Measurements from ENCODE around the gene POU3F1.

- TF ChIP-seq CTCF (IDR thresholded peaks at IDR 0.05) (no peak), POLR2A (IDR thresholded peaks at IDR 0.05) (no peak), EP300 (IDR thresholded peaks at IDR 0.05) (no peak)
Measured at GRCh38 chr1:38015978-38016725, 30.4 kb downstream of the POU3F1 start.

Measured in ovary (tissue), 3 donors.